OCI-LY3 (cell line): ENCODE measurements around the gene C6orf118.

Experiments
- H2AFZ ChIP-seq: fragments of 200-600, 300-600 bp; shearing (Covaris generic); 2 replicates; pipeline ENCODE4 v1.6.0; 2014; ENCODE audit warnings: antibody characterized with exemption, low read depth, low read length
- H3K27ac ChIP-seq: fragments of 200-600, 300-600 bp; sonication (generic); 2 replicates; pipeline ENCODE4 v1.5.1; 2014; ENCODE audit warnings: mild to moderate bottlenecking, low read length, moderate library complexity, mixed read lengths
- H3K27me3 ChIP-seq: fragments of 200-600, 300-600 bp; sonication (generic); 2 replicates; pipeline ENCODE4 v1.6.1; 2014; ENCODE audit warnings: low read depth, low read length, mixed read lengths
- H3K36me3 ChIP-seq: fragments of 200-600, 300-600 bp; sonication (generic); replicated peaks from 2 replicates; pipeline ENCODE3; 2014; ENCODE audit warnings: low read depth, low read length, mixed read lengths
- H3K4me1 ChIP-seq: fragments of 300-600, 200-600 bp; sonication (generic); 2 replicates; pipeline ENCODE4 v1.6.1; 2014; ENCODE audit warnings: low read length, mixed read lengths
- H3K4me2 ChIP-seq: fragments of 200-600, 300-600 bp; sonication (generic); 2 replicates; pipeline ENCODE4 v1.6.1; 2014; ENCODE audit warnings: low read length, mixed read lengths
- H3K4me3 ChIP-seq: fragments of 300-600, 200-600 bp; sonication (generic); 2 replicates; pipeline ENCODE4 v1.5.1; 2014; ENCODE audit warnings: antibody characterized with exemption, mild to moderate bottlenecking, low read length, moderate library complexity
- H3K79me2 ChIP-seq: fragments of 300-600, 200-600 bp; shearing (Covaris generic); 2 replicates; pipeline ENCODE4 v1.6.1; 2014; ENCODE audit warnings: mild to moderate bottlenecking, low read length, mixed read lengths
- H3K9ac ChIP-seq: fragments of 300-600, 200-600 bp; shearing (Covaris generic); 2 replicates; pipeline ENCODE4 v1.6.0; 2014; ENCODE audit warnings: mild to moderate bottlenecking, low read length, moderate library complexity
- H3K9me3 ChIP-seq: fragments of 200-600, 300-600 bp; shearing (Covaris generic); 2 replicates; pipeline ENCODE4 v1.6.1; 2014; ENCODE audit warnings: low read length, mixed read lengths; ENCODE audit not compliant: insufficient read depth
- H4K20me1 ChIP-seq: fragments of 200-600, 300-600 bp; sonication (generic); 2 replicates; pipeline ENCODE4 v1.6.1; 2016; ENCODE audit warnings: low read length, mixed read lengths; ENCODE audit not compliant: insufficient read depth
- EZH2phosphoT487 ChIP-seq: fragments of 200-600 bp; shearing (Covaris generic); IDR thresholded peaks from 2 replicates; pipeline ENCODE4 v1.6.1; 2018; ENCODE audit warnings: antibody characterized with exemption, mixed run types, low read depth
- TF ChIP-seq, protein P1 (sequence below): fragments of 200-600, 300-600 bp; sonication (generic); IDR thresholded peaks from 2 replicates; pipeline ENCODE4 v1.5.1; 2014; ENCODE audit warnings: antibody characterized with exemption, low read length, low read depth

C6orf118 gene

DNA sequence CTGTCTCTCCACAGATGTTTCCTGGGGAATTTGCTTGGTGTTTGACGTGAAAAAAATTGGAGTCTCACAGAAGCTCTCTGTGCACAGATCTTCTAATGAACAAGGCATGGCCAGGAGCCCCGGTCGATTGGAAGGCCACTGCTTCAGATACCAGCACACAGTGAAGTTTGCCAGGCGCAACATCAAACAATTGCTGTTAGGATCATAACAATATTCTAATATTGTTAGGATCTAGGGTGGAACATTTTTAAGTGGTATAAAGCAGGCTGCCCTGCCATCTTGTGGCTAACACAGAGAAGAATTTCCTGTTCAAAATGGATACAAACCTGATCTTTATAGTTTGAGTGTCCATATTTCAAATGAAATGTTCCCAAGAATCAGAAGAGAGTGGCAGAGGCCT, 64.1 kb downstream of the C6orf118 start:
- H4K20me1 ChIP-seq, result no peaks in the 10 kb centered on the region
- no peak overlapping the region for H3K27ac ChIP-seq
- TF ChIP-seq, protein P1, sequence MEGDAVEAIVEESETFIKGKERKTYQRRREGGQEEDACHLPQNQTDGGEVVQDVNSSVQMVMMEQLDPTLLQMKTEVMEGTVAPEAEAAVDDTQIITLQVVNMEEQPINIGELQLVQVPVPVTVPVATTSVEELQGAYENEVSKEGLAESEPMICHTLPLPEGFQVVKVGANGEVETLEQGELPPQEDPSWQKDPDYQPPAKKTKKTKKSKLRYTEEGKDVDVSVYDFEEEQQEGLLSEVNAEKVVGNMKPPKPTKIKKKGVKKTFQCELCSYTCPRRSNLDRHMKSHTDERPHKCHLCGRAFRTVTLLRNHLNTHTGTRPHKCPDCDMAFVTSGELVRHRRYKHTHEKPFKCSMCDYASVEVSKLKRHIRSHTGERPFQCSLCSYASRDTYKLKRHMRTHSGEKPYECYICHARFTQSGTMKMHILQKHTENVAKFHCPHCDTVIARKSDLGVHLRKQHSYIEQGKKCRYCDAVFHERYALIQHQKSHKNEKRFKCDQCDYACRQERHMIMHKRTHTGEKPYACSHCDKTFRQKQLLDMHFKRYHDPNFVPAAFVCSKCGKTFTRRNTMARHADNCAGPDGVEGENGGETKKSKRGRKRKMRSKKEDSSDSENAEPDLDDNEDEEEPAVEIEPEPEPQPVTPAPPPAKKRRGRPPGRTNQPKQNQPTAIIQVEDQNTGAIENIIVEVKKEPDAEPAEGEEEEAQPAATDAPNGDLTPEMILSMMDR, result peak; percentile 28; the same call in 1 of the 2 replicates
- no peak for TF ChIP-seq EZH2phosphoT487
- no peaks in the 10 kb centered on the region for H3K9me3 ChIP-seq
- no peaks in the 10 kb centered on the region for H3K27me3 ChIP-seq
- H2AFZ ChIP-seq, result no peak overlapping the region
- no peaks in the 10 kb centered on the region for H3K36me3 ChIP-seq
- H3K4me2 ChIP-seq, result no peak overlapping the region
- no peak overlapping the region for H3K9ac ChIP-seq
- no peak overlapping the region for H3K4me3 ChIP-seq
- H3K4me1 ChIP-seq, result no peaks in the 10 kb centered on the region
- H3K79me2 ChIP-seq, result no peaks in the 10 kb centered on the region

DNA sequence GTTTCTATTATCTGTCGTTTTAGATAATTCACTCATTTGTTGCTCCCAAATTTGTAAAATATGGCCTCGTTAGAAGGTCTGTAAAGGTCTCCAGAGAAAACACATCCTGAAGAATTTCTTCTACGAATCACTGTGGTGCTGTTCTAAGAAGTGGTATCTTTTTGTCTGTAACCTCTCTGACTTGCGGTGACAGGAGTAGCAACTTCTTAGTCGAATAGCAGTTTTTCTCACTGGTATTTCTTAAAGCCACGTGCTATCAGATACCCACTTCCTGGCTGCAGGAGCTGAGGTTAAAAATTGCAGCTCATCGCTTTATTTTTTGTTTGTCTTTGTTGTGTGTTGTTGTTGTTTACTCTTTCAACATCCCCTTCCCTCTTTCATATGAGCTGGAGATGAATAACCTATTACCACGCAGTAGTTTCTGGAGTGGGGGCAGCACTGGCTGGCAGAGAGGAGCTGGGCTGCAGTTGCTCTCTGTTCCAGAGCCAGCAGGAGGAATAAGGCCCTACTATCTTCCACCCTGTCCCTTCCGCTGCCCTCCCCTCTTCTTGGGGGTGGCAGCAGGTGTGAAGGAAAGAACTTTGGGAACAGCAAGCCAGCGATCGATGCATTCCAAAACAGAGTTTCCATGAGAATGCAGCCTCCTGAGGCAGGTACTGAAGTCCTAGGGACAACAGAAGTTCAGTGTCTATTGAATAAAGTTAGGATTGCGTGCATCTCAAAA, 64.7 kb downstream of the C6orf118 start:
- TF ChIP-seq, protein P1, result no peak
- no peak for TF ChIP-seq EZH2phosphoT487

DNA sequence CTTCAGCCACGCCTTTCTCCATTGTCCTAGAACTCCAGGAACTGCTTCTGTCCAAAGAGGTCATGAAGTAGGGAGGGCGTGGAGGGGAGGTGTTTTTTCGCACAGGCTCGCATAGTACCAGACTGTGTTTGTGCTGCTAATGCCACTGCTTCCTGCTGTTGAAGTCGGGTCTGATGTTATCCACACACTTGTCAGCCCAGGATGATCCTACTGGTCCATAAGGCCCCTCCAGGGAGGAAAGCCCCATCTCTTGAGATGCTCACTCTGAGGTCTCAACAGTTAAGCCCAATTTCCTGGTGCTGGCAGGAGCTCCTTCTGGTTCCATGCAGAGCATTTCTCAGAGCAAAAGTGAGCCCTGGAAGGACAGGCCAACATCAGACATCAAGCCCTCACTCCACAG, 65.6 kb downstream of the C6orf118 start:
- no peak overlapping the region for H2AFZ ChIP-seq
- H3K79me2 ChIP-seq, result no peaks in the 10 kb centered on the region
- TF ChIP-seq, protein P1, result no peak
- TF ChIP-seq EZH2phosphoT487, result no peak
- H3K4me1 ChIP-seq, result no peaks in the 10 kb centered on the region
- no peaks in the 10 kb centered on the region for H3K9me3 ChIP-seq
- no peaks in the 10 kb centered on the region for H3K27me3 ChIP-seq
- no peak overlapping the region for H3K4me2 ChIP-seq
- H4K20me1 ChIP-seq, result no peaks in the 10 kb centered on the region
- H3K36me3 ChIP-seq, result no peaks in the 10 kb centered on the region
- H3K9ac ChIP-seq, result no peak overlapping the region
- H3K27ac ChIP-seq, result no peak overlapping the region
- no peak overlapping the region for H3K4me3 ChIP-seq

More for the DNA sequence above, 64.7 kb downstream of the C6orf118 start:
- no peaks in the 10 kb centered on the region for H3K4me1 ChIP-seq
- no peak overlapping the region for H2AFZ ChIP-seq
- no peaks in the 10 kb centered on the region for H3K36me3 ChIP-seq
- no peak overlapping the region for H3K4me3 ChIP-seq
- H4K20me1 ChIP-seq, result no peaks in the 10 kb centered on the region
- H3K4me2 ChIP-seq, result no peak overlapping the region
- H3K9me3 ChIP-seq, result no peaks in the 10 kb centered on the region
- H3K27ac ChIP-seq, result no peak overlapping the region
- H3K9ac ChIP-seq, result no peak overlapping the region
- no peaks in the 10 kb centered on the region for H3K27me3 ChIP-seq
- H3K79me2 ChIP-seq, result no peaks in the 10 kb centered on the region

DNA sequence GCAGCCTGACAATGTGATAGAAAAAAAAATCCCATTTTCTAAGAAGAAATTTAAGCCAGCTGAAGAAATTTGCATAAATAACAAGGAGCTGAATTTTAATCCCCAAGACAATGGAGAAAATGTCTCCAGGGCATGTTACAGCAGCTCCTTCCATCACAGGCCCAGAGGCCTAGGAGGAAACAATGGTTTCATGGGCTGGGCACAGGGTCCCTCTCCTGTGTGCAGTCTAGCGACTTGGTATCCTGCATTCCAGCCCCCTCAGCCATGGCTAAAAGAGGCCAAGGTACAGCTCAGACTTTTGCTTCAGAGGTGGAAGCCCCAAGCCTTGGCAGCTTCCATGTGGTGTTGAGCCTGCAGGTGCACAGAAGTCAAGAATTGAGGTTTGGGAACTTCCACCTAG, 73.1 kb downstream of the C6orf118 start:
- H4K20me1 ChIP-seq, result no peaks in the 10 kb centered on the region
- no peak overlapping the region for H3K9ac ChIP-seq
- H2AFZ ChIP-seq, result no peak overlapping the region
- H3K4me3 ChIP-seq, result no peak overlapping the region
- H3K4me1 ChIP-seq, result no peaks in the 10 kb centered on the region
- H3K4me2 ChIP-seq, result no peak overlapping the region
- H3K27me3 ChIP-seq, result no peaks in the 10 kb centered on the region
- TF ChIP-seq, protein P1, result no peak
- TF ChIP-seq EZH2phosphoT487, result no peak
- H3K9me3 ChIP-seq, result no peaks in the 10 kb centered on the region
- H3K36me3 ChIP-seq, result no peaks in the 10 kb centered on the region
- no peak overlapping the region for H3K27ac ChIP-seq
- H3K79me2 ChIP-seq, result no peaks in the 10 kb centered on the region
